LNCAP (cell line): ENCODE measurements around the gene TOMM70.

ENCODE experiments used
- CTCF ChIP-seq: fragments of 450-650 bp; IDR thresholded peaks from 2 replicates; pipeline ENCODE4 v1.5.1; 2017; ENCODE audit warnings: mild to moderate bottlenecking

TOMM70 gene

DNA sequence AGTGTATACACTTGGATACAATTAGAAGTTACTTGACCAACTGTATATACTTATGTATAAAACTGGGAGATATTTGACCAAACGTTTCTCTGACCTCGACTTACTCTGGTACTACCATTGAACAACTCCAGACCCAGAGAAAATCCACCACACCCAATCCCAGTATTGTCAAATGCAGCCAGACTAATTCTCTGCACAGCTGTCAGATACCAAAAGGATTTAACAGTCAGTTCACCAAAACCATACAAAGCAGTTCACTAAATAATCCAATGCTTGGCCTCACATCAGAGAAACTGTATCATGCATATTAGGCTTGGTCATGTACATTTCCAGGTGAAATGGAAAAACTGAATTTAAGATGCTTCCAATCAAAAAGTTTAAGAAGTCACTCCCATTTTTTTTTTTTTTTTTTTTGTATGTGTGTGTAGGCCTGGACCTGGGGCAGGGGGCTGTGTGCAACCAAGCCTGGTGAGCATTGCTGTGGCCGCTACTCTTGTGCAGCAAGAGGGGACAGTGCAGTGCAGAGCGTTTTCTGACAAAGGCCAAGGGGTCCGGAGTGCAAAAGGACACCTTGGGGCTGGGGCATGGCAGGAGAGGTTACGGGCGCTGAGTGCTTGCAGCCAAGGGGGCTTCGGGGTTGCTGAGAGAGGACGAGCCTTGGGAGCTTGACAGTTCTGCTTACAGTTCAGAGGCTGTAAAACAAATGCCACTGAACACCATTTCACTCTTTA lies 1.4 kb downstream of the TOMM70 start:
- no peak for TF ChIP-seq CTCF

- no peak for TF ChIP-seq CTCF
These were observed 3.9 kb downstream of the TOMM70 start for GRCh38 chr3:100396967-100397366.

DNA sequence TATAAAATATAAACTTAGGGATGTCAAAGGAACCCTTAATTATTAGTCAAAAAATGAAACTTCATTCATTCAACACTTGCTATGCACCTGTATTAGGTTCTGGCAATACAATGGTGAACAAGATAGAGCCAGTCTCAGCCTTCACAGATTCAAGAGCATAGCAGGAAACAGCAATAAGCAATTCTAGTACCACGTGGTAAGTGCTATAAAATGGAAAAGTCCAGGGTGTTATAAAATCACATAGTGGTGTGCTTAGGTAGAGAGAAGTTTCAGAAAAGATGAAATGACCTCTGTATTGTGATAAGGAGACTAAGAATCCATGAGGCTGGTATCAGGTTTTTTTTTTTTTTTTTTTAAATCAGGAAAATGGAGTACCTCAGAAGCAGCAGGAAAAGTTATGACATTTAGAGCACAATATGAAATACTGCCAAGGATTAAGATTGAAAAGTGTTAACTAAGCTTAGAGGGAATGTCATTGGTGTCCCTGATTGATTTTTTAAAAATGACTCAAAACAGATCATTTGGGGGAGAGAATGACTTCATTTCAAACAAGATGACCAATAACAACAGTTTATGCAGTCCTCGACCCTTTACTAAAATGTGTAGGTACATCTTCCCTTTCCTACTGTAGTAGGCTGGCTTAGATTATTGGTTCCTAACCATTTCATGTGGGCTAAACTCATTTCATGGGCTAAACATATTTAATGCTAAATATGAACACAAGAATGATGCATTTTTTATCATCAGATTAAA lies 5.0 kb downstream of the TOMM70 start:
- no peak for TF ChIP-seq CTCF

DNA sequence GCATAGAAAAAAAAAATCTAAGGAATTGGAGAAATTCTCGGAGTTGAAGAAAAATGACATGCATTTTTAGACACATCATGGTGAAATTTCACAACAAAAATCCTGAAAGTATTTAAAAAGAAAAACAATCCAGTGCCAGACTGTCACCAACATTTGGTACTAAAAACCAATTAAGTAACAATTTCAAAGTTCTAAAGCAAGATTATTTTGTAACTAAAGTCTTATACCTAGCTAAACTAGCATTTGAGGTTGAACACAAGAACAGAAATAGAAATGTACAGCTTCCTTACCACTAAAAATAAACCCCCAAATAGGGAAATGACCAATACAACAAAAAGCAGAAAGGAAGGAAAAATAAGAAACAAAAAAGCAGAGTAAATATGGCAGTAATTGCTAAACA lies 11.9 kb downstream of the TOMM70 start:
- no peak for TF ChIP-seq CTCF

GRCh38 chr3:100386437-100387074 lies 14.3 kb downstream of the TOMM70 start:
- no peak for TF ChIP-seq CTCF

DNA sequence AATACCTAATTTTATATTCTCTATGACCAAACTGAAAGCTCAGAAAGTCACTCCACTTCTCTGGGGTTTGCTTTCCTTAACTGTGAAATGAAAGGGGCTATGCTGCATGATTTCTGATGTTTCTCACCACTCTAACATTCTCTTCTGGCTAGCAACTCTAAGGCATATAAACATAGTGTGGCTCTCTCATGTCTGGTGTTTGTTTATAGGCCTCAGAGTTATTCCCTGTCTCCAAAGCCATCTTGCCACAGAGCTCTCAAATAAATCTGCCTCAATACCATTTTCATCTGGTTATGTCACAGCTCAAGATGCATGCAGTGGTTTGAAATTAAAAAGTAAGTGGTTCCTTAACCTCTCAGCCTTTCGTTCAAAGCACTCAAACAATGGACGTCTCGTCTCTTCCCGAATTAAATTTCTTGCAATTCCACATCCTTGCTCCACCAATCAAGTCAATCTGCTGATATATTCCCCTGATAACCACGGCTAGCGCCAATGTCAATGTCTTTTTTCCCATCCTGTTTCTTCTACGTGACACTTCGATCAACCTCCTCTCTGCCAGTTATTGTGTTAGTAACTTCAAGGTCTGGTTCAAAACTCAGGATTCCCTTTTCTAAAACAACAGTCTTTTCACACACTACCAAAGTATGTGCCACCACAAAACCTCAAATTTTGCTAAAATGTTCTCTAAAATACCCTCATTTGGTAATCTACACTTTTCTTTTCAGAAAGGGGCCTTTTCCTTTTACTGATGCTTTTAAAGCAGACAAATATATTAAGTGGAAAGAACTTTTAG lies 16.0 kb downstream of the TOMM70 start:
- no peak for TF ChIP-seq CTCF

GRCh38 chr3:100376301-100376700 lies 24.6 kb downstream of the TOMM70 start:
- TF ChIP-seq CTCF = no peak
